Measurements from ENCODE around the gene ARL8A. TPM values are rescaled to one million over a fixed set of nuclear protein-coding genes. Genes with fewer than 3 reads are reported as not detected.

ARL8A gene
- total and polyA plus RNA-seq, 2 of the 4 experiments (the other 2 are of a cell fraction), result 18.1 to 30.7 TPM

- H3K9me1 ChIP-seq (ENCODE audit: insufficient read depth, low read length), result no peaks in the 10 kb centered on the region
- H4K20me1 ChIP-seq (ENCODE audit: insufficient read depth, low read length), result no peaks in the 10 kb centered on the region
- no peak overlapping the region for H3K4me3 ChIP-seq (ENCODE audit: insufficient read depth, low read depth, low read length)
- no peaks in the 10 kb centered on the region for H3K9me3 ChIP-seq (ENCODE audit: control insufficient read depth, insufficient read depth, low read length)
- H3K56ac ChIP-seq (ENCODE audit: extremely low read depth, insufficient read depth, low read length), result no peak overlapping the region
- H2BK5ac ChIP-seq (ENCODE audit: low read depth, low read length, poor library complexity, severe bottlenecking), result no peak overlapping the region
- H3K36me3 ChIP-seq (ENCODE audit: control insufficient read depth, insufficient read depth, low read length), result no peaks in the 10 kb centered on the region
- H3K27ac ChIP-seq (ENCODE audit: insufficient read depth, low read length), result no peak overlapping the region
- no peak overlapping the region for H2BK120ac ChIP-seq (ENCODE audit: low read depth, low read length)
- H2AK9ac ChIP-seq (replicated peaks; ENCODE audit: low read depth, low read length, poor library complexity), result no peak overlapping the region
- peaks cover 22% of the 10 kb centered on the region for H3K27me3 ChIP-seq (ENCODE audit: control insufficient read depth, insufficient read depth, low read length)
- H4K5ac ChIP-seq (ENCODE audit: low read depth, low read length), result no peak overlapping the region
- BruUV-seq (replicated peaks), result no TSS peak
- dilution Hi-C loops (cut with HindIII; ENCODE audit: low sequenced_read_pairs, unreplicated experiment), result no loop called here
- no peak overlapping the region for H4K8ac ChIP-seq (ENCODE audit: low read depth in 2 of 2, low read length in 2 of 2)
- H3K23ac ChIP-seq (ENCODE audit: low read depth, low read length), result no peak overlapping the region
- H3K9ac ChIP-seq (ENCODE audit: low read depth, low read length), result no peak overlapping the region
- no peak overlapping the region for H3K4me2 ChIP-seq (ENCODE audit: low read depth, low read length)
- no peak overlapping the region for H3K18ac ChIP-seq (ENCODE audit: low read depth, low read length)
- CTCF ChIA-PET, result no interaction called here
- no peak overlapping the region for H2AK5ac ChIP-seq (ENCODE audit: low read depth, low read length)
- DNase-seq (no peak), ATAC-seq (ENCODE audit: low read depth) (no peak)
- intact Hi-C loops (cut with micrococcal nuclease), result no loop called here
- H2AFZ ChIP-seq (replicated peaks; ENCODE audit: low read length, poor library complexity), result no peak overlapping the region
- no peak overlapping the region for H4K91ac ChIP-seq (ENCODE audit: insufficient read depth, low read depth, low read length)
- no peaks in the 10 kb centered on the region for H3K79me1 ChIP-seq (ENCODE audit: low read depth in 1 of 2, low read length in 2 of 2)
- no peak overlapping the region for H3K4ac ChIP-seq (ENCODE audit: low read depth, low read length)
- H2BK15ac ChIP-seq (ENCODE audit: low read depth, low read length), result no peak overlapping the region
- POLR2A ChIA-PET (ENCODE audit: unreplicated experiment), result no interaction called here
- no peak for TF ChIP-seq CHD1 (IDR thresholded peaks at IDR 0.05; ENCODE audit: low read depth, low read length)
- no peak overlapping the region for H3K14ac ChIP-seq (replicated peaks; ENCODE audit: low read depth, low read length)
- H3K4me1 ChIP-seq (ENCODE audit: control insufficient read depth, insufficient read depth, low read length), result no peaks in the 10 kb centered on the region
- 100% methylated on average over 1 of the region's 2 CpGs; no CpG with 5 or more reads in 1 of the 2 experiments for WGBS, 2 experiments (ENCODE audit: extremely low coverage in 2 of 2, insufficient read length in 1 of 2)
- in situ Hi-C loops (cut with MboI; ENCODE audit: low sequenced_read_pairs), result no loop called here
- H2BK20ac ChIP-seq (ENCODE audit: low read depth, low read length), result no peak overlapping the region
Observed at GRCh38 chr1:202151045-202151444, 6.5 kb upstream of the ARL8A start.

Data from IMR-90 (cell line).